AG09309 (cell line): ENCODE measurements around the gene NBPF3.

Experiments used
- DNase-seq: peaks from one replicate; pipeline ENCODE4 v3.0.0-alpha.2; 2010; ENCODE audit warnings: low read depth
- H3K4me3 ChIP-seq: 2 replicates; pipeline ENCODE4 v1.5.1; 2011; ENCODE audit warnings: mild to moderate bottlenecking, low read depth, low read length, moderate library complexity; ENCODE audit not compliant: control insufficient read depth
- TF ChIP-seq, protein P1 (sequence below): IDR thresholded peaks from 2 replicates; pipeline ENCODE4 v1.5.1; 2011; ENCODE audit warnings: mild to moderate bottlenecking, low read depth, low read length, inconsistent platforms; ENCODE audit not compliant: insufficient read depth, control insufficient read depth; ENCODE audit errors: missing control alignments

The NBPF3 gene

DNA sequence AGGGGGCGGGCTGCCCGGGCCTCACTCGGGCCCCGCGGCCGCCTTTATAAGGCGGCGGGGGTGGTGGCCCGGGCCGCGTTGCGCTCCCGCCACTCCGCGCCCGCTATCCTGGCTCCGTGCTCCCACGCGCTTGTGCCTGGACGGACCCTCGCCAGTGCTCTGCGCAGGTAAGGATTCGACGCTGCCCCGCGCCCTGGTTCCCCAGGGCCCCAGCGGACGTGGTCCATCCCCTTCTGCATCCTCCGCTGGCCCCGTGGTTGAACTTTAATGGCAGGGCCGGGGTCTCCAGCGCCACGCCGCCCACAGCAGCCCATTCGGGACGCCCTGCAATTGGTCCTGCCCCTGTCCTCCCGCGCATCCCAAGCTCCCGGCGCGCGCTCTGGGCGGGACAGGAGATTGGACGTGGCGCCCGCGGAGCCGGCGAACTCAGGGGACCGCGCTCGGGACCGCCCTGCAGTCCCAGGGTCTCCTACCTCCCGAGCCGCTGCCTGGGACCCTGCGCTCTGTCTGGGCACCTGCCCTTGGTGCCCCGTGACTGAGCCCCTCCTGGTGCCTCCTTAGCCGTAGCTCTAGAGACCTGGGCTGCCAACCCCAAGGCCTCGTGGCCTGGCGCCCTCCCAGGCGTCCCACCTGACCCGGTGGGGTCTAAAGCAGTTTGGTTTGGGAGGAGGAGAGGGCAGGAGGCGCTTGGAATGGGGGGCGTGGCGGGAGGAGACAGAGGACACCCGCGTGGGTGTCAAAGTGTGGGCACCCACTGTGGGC is 69.6 kb downstream of the NBPF3 start, which contains the start of gene ALPL:
Gene ALPL (plus strand): TSS at position 73 of the 762 bp plus-strand sequence. CDS start 44,659 bp downstream, outside the sequence.
- no peak for DNase-seq
- no peak within 1 kb of the TSS; the same call in 1 of the 2 replicates for H3K4me3 ChIP-seq
- TF ChIP-seq, protein P1, sequence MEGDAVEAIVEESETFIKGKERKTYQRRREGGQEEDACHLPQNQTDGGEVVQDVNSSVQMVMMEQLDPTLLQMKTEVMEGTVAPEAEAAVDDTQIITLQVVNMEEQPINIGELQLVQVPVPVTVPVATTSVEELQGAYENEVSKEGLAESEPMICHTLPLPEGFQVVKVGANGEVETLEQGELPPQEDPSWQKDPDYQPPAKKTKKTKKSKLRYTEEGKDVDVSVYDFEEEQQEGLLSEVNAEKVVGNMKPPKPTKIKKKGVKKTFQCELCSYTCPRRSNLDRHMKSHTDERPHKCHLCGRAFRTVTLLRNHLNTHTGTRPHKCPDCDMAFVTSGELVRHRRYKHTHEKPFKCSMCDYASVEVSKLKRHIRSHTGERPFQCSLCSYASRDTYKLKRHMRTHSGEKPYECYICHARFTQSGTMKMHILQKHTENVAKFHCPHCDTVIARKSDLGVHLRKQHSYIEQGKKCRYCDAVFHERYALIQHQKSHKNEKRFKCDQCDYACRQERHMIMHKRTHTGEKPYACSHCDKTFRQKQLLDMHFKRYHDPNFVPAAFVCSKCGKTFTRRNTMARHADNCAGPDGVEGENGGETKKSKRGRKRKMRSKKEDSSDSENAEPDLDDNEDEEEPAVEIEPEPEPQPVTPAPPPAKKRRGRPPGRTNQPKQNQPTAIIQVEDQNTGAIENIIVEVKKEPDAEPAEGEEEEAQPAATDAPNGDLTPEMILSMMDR: no peak

DNA sequence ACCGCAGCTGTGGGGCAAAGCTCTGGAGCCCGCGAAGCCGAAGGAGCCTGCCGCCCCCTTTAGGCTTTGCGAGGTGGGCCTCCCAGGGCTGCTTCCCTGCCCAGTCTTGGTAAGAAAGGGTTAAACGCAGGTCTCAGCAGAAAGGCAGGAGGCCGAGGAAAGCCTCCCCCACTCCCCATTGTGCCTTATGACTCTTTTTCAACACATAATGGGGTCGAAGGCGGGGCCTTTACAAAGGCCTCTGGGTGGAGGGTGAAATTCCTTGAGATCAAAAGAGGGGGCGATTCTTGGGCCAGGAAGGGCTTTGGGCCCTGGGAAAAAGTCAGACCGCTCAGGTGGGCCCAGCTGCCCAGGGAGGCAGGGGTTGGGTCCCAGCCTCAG is 70.2 kb downstream of the NBPF3 start:
- no peak for DNase-seq
- no peak overlapping the region for H3K4me3 ChIP-seq
- TF ChIP-seq, protein P1: no peak

DNA sequence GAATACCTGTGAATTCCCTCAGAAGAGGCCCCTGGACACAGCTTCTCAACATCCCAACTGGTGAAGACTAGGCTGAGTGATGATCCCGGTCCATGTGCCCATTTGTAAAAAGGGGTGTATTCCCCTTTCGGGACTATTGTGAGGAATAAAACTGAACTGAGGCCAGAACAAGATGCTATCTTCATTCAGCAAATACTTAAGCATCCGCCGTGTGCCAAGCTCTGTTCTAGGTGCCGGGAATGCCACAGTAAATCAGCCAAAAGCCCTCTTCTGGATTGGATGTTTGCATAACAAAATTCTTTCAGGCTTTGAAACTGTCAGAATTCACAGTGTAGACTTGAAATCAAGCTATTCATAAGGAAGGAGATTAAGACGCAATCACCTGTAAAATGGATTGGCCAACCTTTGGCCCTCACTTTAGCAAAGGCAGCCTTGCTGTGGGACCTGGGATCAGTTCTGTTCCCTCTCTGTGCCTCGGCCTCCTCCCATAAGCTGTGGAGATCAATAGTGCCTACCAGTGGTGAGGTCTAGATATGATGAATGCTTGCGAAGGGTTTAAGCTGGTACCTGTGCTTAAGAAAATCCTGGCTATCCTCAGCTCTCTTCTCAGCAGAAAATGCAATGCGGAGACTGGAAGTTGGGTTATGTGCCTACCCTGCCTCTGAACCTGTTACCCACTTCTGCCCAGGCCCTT is 71.1 kb downstream of the NBPF3 start:
- no peak overlapping the region for H3K4me3 ChIP-seq
- TF ChIP-seq, protein P1: no peak
- no peak for DNase-seq

DNA sequence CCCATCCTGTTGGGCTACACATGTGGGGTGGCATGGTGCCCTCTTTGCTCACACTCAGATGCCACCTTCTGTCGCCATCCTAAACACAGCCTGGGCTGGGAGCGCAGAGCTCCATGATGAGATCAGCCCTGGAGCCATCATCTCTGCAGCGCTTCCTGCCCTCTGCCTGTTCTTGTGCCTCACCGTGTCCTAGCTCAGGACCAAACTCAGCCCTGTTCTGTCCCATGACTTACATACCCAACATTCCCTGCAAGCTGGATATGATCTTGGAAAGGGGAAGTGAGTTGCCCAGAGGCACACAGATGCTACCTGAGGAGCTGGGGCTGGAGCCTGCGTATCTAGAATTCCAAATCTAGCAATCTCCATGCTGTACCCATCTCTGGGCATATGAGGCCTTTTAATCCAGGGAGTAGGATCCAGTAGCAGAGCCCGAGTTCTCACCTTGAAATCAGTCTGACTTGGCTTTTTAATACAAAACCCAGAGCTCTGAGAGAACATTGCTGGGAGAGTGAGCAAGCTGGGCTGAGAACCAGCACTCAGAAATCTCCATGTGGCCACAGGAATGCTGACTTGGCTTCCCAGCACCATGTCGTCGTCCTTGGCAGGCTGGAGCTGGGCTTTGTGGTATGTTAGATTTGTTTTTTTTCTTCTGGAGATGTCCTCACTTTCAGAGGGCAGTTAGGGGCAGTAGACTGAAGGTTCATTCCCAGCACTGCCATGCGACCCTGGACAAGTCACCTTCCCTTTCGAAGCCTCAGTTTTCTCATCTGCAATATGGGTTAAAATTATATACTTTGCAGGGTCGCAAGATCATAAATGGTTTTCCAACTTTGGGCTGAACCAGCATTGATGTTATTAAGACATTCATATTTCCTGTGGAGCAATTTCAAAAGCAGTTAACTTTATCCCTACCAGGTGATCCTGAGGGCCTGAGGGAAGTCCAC is 71.9 kb downstream of the NBPF3 start:
- peak; percentile 87 for DNase-seq
- H3K4me3 ChIP-seq: no peak overlapping the region
- TF ChIP-seq, protein P1: no peak

DNA sequence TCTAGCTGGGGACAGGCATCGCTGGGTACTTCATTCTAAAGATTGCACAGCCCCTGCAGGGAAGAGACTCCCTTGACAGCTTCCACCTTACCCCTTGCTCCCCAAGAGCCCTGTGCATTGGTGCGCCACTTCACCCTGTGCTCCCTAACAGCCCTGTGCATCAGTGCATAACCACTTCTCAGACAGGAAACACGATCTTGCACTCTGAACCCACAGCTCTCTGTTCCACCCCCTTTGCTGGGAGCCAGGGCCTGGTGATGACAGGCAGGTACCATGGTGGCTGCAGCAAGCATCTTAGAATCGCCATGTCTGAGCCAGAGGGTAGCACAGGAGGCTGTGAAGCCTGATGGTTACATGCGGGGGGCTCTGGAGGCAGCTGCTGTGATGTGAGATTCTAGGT is 74.3 kb downstream of the NBPF3 start:
- DNase-seq: no peak
- TF ChIP-seq, protein P1: no peak
- H3K4me3 ChIP-seq: no peak overlapping the region

DNA sequence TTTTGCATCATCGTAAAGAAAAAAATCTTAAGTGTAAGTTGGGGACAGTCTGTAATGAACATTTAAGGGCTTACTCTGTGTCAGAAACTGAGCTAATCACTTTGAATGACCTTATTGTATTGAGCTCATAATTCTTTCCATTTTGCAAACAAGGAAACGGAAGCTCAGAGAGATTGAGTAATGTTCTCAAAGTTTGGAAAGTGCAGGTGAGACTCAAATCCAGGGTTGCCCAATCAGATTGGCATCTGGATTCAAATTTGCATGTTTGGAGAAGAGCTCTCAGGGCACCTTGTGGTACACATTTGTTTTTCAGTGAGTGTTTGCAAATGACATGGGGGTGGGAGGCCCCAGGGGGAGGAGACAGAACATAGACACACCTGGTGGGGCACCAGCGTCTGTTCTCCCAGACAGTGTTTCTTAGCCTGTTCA is 77.2 kb downstream of the NBPF3 start:
- no peak overlapping the region for H3K4me3 ChIP-seq
- DNase-seq: no peak
- TF ChIP-seq, protein P1: no peak
